Thyroid gland (tissue), 4 donors: ENCODE data around the gene LRRC2. TPM values are rescaled to one million over a fixed set of nuclear protein-coding genes. Genes with fewer than 3 reads are reported as not detected.
"Not testable (repeated sequence)": the region's sequence is repeated elsewhere in the genome, so short reads cannot be mapped to it uniquely, and the experiment has no call there.

Experiments used
- DNase-seq, 2 donors: peaks; one replicate each; pipeline ENCODE4 v3.0.0-alpha.2; 2019
- H3K27ac ChIP-seq, 3 donors: fragments of 200-600 bp; sonication (generic); 1 replicate in 2 of 3; 2 replicates in 1 of 3; pipeline ENCODE4 v1.5.1; 2016 to 2019; ENCODE audit warnings: mild to moderate bottlenecking in 1 of 3, moderate library complexity in 1 of 3
- H3K27me3 ChIP-seq: fragments of 200-600 bp; sonication (generic); one replicate; pipeline ENCODE4 v1.5.1; 2019
- H3K36me3 ChIP-seq, 2 donors: fragments of 200-600 bp; sonication (generic); one replicate each; pipeline ENCODE4 v1.5.1; 2016 to 2019
- H3K4me1 ChIP-seq, 2 donors: fragments of 200-600 bp; sonication (generic); one replicate each; pipeline ENCODE4 v1.5.1; 2017 to 2019
- H3K4me3 ChIP-seq, 3 donors: fragments of 200-600 bp; sonication (generic); replicated peaks in 1 of 3; 1 replicate in 2 of 3; 2 replicates in 1 of 3; pipeline ENCODE4 v1.5.1; 2016; ENCODE audit warnings: mild to moderate bottlenecking in 1 of 3
- H3K9me3 ChIP-seq: fragments of 200-600 bp; sonication (generic); one replicate; pipeline ENCODE4 v1.5.1; 2017
- POLR2A ChIP-seq, 2 donors: fragments of 450-650 bp; IDR thresholded peaks; one replicate each; pipeline ENCODE4 v1.6.1; 2017; ENCODE audit warnings: antibody characterized with exemption in 2 of 2, mild to moderate bottlenecking in 2 of 2, moderate library complexity in 1 of 2
- WGBS, 2 donors: methylation state at CpG; one replicate each; pipeline ENCODE4 v1.1.5; 2017; 5-methylcytosine and 5-hydroxymethylcytosine counted together
- intact Hi-C: fragments of 100-400 bp; cut with DNase I; formaldehyde crosslinking; loops from one replicate; pipeline ENCODE4 v1.15.1; 2023
- total RNA-seq, 4 donors: library from RNA; depleted of rRNA; stranded (reverse); fragments of >200 nt; gene quantifications; one replicate each; pipeline ENCODE4 v1.2.3, GENCODE V29; 2016
- TF ChIP-seq, protein P1 (sequence below), 6 experiments: fragments of 200-600 bp in 3 of 6; fragments of 450-650 bp in 3 of 6; sonication (generic) in 3 of 6; IDR thresholded peaks; one replicate each; pipeline ENCODE4 v1.5.1; 2016 to 2019; ENCODE audit warnings: antibody characterized with exemption in 6 of 6, mild to moderate bottlenecking in 2 of 6, inconsistent platforms in 1 of 6, moderate library complexity in 1 of 6

Gene LRRC2
- total RNA-seq, 4 donors from 2014 or later, result 25.0 to 37.4 (median 31.0) TPM

DNA sequence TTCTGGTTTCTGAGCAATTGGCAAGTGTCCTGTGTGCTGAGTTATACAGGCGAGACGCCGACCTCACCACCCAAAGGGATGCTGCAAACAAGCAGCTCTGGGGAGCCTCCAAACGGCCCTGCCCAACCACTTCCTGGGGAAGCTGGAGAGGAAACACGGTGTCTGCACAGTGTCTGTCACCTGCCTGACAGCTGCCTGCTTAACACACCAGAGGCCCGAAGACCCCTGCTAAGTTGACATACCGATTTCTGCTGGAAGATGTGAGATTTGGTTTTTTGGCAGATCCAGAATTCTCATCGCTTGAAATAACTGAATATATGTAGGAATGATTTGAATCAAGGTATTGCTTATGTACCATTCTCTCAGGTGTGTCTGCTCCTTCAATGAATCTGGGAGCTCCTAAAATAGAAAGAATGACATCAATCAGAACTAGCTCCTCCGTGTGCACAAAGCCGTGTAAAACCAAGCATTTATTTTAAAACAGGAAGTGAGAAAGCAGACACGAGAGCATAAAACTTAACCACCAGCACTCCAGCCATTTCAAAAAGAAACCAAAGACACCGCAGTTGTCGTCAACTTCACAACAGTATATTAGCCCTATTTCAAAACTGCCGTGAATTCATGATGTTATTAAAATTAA lies 27.2 kb downstream of the LRRC2 start:
- DNase-seq, result peak; percentile 36 to 49
- intact Hi-C loops, result no loop called here
- Histone ChIP-seq H3K4me1 (peaks cover 8 to 25% of the 10 kb centered on the region in 2 donors), H3K36me3 (no peaks in the 10 kb centered on the region), H3K4me3 (no peak overlapping the region), H3K27ac (peak overlapping the region; percentile 27 to 76 (median 58)), H3K9me3 (no peaks in the 10 kb centered on the region), H3K27me3 (no peaks in the 10 kb centered on the region)
- 39 to 51% methylated on average over 14 of the region's 14 CpGs for WGBS, 2 donors
- TF ChIP-seq, protein P1, sequence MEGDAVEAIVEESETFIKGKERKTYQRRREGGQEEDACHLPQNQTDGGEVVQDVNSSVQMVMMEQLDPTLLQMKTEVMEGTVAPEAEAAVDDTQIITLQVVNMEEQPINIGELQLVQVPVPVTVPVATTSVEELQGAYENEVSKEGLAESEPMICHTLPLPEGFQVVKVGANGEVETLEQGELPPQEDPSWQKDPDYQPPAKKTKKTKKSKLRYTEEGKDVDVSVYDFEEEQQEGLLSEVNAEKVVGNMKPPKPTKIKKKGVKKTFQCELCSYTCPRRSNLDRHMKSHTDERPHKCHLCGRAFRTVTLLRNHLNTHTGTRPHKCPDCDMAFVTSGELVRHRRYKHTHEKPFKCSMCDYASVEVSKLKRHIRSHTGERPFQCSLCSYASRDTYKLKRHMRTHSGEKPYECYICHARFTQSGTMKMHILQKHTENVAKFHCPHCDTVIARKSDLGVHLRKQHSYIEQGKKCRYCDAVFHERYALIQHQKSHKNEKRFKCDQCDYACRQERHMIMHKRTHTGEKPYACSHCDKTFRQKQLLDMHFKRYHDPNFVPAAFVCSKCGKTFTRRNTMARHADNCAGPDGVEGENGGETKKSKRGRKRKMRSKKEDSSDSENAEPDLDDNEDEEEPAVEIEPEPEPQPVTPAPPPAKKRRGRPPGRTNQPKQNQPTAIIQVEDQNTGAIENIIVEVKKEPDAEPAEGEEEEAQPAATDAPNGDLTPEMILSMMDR (IDR thresholded peaks at IDR 0.05), result no peak
- TF ChIP-seq POLR2A (IDR thresholded peaks at IDR 0.05), result peak in 1 of 2 donors; percentile 13

DNA sequence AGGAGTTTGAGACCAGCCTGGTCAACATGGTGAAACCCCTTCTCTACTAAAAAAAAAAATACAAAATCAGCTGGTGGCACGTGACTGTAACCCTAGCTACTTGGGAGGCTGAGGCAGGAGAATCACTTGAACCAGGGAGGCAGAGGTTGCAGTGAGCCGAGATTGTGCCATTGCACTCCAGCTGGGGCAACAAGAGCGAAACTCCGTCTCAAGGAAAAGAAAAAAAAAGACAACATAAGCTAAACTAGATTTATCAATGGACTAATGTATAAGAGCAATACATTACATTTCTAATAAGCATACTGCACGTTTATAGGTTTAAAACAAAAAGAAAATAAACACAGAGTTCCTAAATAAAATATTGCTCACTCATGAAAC lies 27.7 kb downstream of the LRRC2 start:
- H3K36me3 ChIP-seq, H3K4me3 ChIP-seq, intact Hi-C loops, H3K27me3 ChIP-seq, DNase-seq, H3K9me3 ChIP-seq: not testable (repeated sequence)
- WGBS, 2 donors, result 66 to 70% methylated on average over 5 of the region's 5 CpGs
- peaks cover 8 to 25% of the 10 kb centered on the region in 2 donors for H3K4me1 ChIP-seq
- peak overlapping the region; percentile 27 to 76 (median 58) for H3K27ac ChIP-seq

- Histone ChIP-seq H3K4me1 (peaks cover 8 to 23% of the 10 kb centered on the region in 2 donors), H3K27me3 (no peaks in the 10 kb centered on the region), H3K4me3 (no peak overlapping the region), H3K27ac (peak overlapping the region in 1 of 3 donors; percentile 76), H3K9me3 (no peaks in the 10 kb centered on the region), H3K36me3 (no peaks in the 10 kb centered on the region)
- 92 to 93% methylated on average over 5 of the region's 5 CpGs for WGBS, 2 donors
- TF ChIP-seq, protein P1 (IDR thresholded peaks at IDR 0.05), result no peak
- TF ChIP-seq POLR2A (IDR thresholded peaks at IDR 0.05), result no peak
- DNase-seq, result no peak
- intact Hi-C loops, result no loop called here
Measured at GRCh38 chr3:46537779-46538178, 28.3 kb downstream of the LRRC2 start.

DNA sequence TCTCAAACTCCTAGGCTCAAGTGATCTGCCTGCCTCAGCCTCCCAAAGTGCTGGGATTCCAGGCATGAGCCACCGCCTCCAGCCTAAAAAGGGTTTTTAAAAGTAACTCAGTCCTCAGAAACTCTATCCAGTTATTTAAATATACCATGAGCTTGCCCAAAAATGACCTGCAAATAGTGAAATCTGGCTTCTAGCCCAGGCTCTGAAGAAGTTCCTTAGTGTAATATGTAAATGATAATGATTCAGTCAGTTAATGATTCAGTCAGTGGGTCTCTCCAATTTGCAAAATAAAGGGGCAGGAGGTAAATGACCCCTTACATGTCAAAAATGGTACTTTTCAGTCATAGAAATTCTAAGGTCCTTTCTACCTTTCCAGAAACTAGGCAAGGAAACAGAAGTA lies 28.8 kb downstream of the LRRC2 start:
- intact Hi-C loops, result no loop called here
- Histone ChIP-seq H3K27me3 (no peaks in the 10 kb centered on the region), H3K27ac (no peak overlapping the region), H3K36me3 (peaks cover 0 to under 1% of the 10 kb centered on the region in 2 donors), H3K9me3 (no peaks in the 10 kb centered on the region), H3K4me1 (peaks cover 8 to 19% of the 10 kb centered on the region in 2 donors), H3K4me3 (no peak overlapping the region)
- DNase-seq, result no peak
- WGBS, 2 donors, result 86 to 91% methylated on average over 1 of the region's 1 CpG
- TF ChIP-seq POLR2A (IDR thresholded peaks at IDR 0.05), result no peak
- TF ChIP-seq, protein P1 (IDR thresholded peaks at IDR 0.05), result no peak

- Histone ChIP-seq H3K4me3 (no peak overlapping the region), H3K4me1 (peaks cover 8 to 13% of the 10 kb centered on the region in 2 donors), H3K27ac (no peak overlapping the region), H3K36me3 (peaks cover 0 to 4% of the 10 kb centered on the region in 2 donors), H3K27me3 (no peaks in the 10 kb centered on the region), H3K9me3 (no peaks in the 10 kb centered on the region)
- no peak for DNase-seq
- TF ChIP-seq, protein P1 (IDR thresholded peaks at IDR 0.05), result no peak
- no peak for TF ChIP-seq POLR2A (IDR thresholded peaks at IDR 0.05)
- intact Hi-C loops, result no loop called here
Measured at GRCh38 chr3:46536758-46537157, 29.3 kb downstream of the LRRC2 start.
